OCI-LY1 (cell line): ENCODE results near the gene PTPRD.

ENCODE experiments used
- H2AFZ ChIP-seq: fragments of 200-600 bp; sonication (generic), shearing (Covaris generic); 2 replicates; pipeline ENCODE4 v1.6.0; 2014; ENCODE audit warnings: antibody characterized with exemption, mild to moderate bottlenecking, low read length
- H3F3A ChIP-seq: fragments of 200-600 bp; sonication (generic), shearing (Covaris generic); 2 replicates; pipeline ENCODE4 v1.6.0; 2014; ENCODE audit warnings: mild to moderate bottlenecking, antibody characterized with exemption, low read length, moderate library complexity; ENCODE audit not compliant: insufficient read depth
- H3K27ac ChIP-seq: fragments of 200-600 bp; sonication (generic); 2 replicates; pipeline ENCODE4 v1.5.1; 2014; ENCODE audit warnings: low read length, mixed run types, mild to moderate bottlenecking, low read depth; ENCODE audit not compliant: poor library complexity, severe bottlenecking
- H3K27me3 ChIP-seq: fragments of 200-600 bp; sonication (generic); 2 replicates; pipeline ENCODE4 v1.6.0; 2014; ENCODE audit warnings: antibody characterized with exemption, mild to moderate bottlenecking, low read length, moderate library complexity; ENCODE audit not compliant: insufficient read depth
- H3K36me3 ChIP-seq: fragments of 200-600 bp; sonication (generic); 2 replicates; pipeline ENCODE4 v1.6.1; 2014; ENCODE audit warnings: mild to moderate bottlenecking, antibody characterized with exemption, low read length, moderate library complexity, mixed read lengths; ENCODE audit not compliant: insufficient read depth
- H3K4me1 ChIP-seq: fragments of 200-600 bp; sonication (generic); 2 replicates; pipeline ENCODE4 v1.5.1; 2014; ENCODE audit warnings: mild to moderate bottlenecking, low read length, moderate library complexity; ENCODE audit not compliant: insufficient read depth, severe bottlenecking
- H3K4me2 ChIP-seq: fragments of 200-600 bp; sonication (generic), shearing (Covaris generic); 2 replicates; pipeline ENCODE4 v1.6.1; 2014; ENCODE audit warnings: low read length
- H3K4me3 ChIP-seq: fragments of 200-600 bp; sonication (generic); 2 replicates; pipeline ENCODE4 v1.5.1; 2014; ENCODE audit warnings: low read length, low read depth, mild to moderate bottlenecking, mixed read lengths; ENCODE audit not compliant: poor library complexity, severe bottlenecking
- H3K79me2 ChIP-seq: fragments of 200-600 bp; shearing (Covaris generic); 2 replicates; pipeline ENCODE4 v1.6.1; 2016; ENCODE audit warnings: mixed run types, low read length, mixed read lengths; ENCODE audit not compliant: insufficient read depth
- H3K9ac ChIP-seq: fragments of 200-600 bp; sonication (generic), shearing (Covaris generic); 2 replicates; pipeline ENCODE4 v1.6.1; 2014; ENCODE audit warnings: mild to moderate bottlenecking, low read length, mixed read lengths
- H3K9me2 ChIP-seq: fragments of 200-600 bp; sonication (generic), shearing (Covaris generic); 2 replicates; pipeline ENCODE4 v1.6.1; 2014; ENCODE audit warnings: low read depth, mild to moderate bottlenecking, low read length, mixed read lengths
- H3K9me3 ChIP-seq: fragments of 200-600 bp; shearing (Covaris generic); 2 replicates; pipeline ENCODE4 v1.6.1; 2014; ENCODE audit warnings: low read length, mixed read lengths
- H4K20me1 ChIP-seq: fragments of 200-600 bp; sonication (generic), shearing (Covaris generic); 2 replicates; pipeline ENCODE4 v1.6.0; 2016; ENCODE audit warnings: mild to moderate bottlenecking, low read length; ENCODE audit not compliant: insufficient read depth
- EZH2 ChIP-seq: fragments of 200-600 bp; sonication (generic), shearing (Covaris generic); IDR thresholded peaks from 2 replicates; pipeline ENCODE4 v1.8.0; 2017; ENCODE audit warnings: borderline replicate concordance, mixed run types, mild to moderate bottlenecking, antibody characterized with exemption, low read length, moderate library complexity, mixed read lengths
- TF ChIP-seq, protein P1 (sequence below): fragments of 200-600 bp; sonication (generic), shearing (Covaris generic); IDR thresholded peaks from 2 replicates; pipeline ENCODE4 v1.5.1; 2017; ENCODE audit warnings: mild to moderate bottlenecking, antibody characterized with exemption, low read length, moderate library complexity, mixed read lengths

Gene PTPRD

DNA sequence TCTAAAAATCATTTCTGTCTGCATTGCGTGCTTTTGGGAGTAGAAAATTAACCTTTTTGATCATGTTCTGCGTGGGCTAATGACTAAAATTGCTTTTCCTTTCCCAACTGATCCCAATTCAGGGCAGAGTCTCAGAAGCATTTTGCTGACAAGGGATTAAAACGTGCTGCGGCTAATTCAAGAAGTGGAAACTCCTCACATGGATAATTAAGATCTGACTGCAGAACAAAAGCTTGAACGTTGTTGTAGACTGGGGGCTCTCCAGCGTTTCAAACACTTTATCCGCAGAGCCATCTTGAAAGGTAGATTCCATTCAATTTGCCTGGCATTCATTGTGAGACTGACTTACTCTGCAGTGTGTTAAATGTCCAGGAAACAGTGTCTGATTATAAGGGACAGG, 2327.9 kb downstream of the PTPRD start:
- Histone ChIP-seq H3F3A (no peaks in the 10 kb centered on the region), H3K4me2 (no peak overlapping the region), H2AFZ (no peak overlapping the region), H3K27me3 (no peaks in the 10 kb centered on the region), H3K36me3 (no peaks in the 10 kb centered on the region), H3K9me3 (no peaks in the 10 kb centered on the region), H3K79me2 (no peaks in the 10 kb centered on the region), H3K4me1 (no peaks in the 10 kb centered on the region), H4K20me1 (no peaks in the 10 kb centered on the region), H3K9ac (no peak overlapping the region), H3K9me2 (no peaks in the 10 kb centered on the region), H3K4me3 (no peak overlapping the region), H3K27ac (no peak overlapping the region)
- TF ChIP-seq, protein P1, sequence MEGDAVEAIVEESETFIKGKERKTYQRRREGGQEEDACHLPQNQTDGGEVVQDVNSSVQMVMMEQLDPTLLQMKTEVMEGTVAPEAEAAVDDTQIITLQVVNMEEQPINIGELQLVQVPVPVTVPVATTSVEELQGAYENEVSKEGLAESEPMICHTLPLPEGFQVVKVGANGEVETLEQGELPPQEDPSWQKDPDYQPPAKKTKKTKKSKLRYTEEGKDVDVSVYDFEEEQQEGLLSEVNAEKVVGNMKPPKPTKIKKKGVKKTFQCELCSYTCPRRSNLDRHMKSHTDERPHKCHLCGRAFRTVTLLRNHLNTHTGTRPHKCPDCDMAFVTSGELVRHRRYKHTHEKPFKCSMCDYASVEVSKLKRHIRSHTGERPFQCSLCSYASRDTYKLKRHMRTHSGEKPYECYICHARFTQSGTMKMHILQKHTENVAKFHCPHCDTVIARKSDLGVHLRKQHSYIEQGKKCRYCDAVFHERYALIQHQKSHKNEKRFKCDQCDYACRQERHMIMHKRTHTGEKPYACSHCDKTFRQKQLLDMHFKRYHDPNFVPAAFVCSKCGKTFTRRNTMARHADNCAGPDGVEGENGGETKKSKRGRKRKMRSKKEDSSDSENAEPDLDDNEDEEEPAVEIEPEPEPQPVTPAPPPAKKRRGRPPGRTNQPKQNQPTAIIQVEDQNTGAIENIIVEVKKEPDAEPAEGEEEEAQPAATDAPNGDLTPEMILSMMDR: no peak
- TF ChIP-seq EZH2: no peak

DNA sequence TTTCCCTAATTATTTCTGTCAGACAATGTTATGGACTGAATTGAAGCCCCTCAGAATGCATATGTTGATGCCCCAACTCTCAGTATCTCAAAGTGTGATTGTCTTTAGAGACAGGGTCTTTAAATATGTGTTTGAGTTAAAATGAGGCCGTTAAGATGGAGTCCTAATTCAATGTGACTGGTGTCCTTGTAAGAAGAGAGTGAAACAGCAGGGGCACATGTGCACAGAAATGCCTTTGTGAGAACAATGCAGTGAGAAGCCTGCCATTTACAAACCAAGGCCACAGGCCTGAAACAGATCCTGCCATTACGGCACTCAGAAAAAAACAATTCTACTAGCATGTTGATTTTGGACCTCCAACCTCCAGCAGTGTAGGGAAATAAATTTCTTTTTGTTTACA, 2330.3 kb downstream of the PTPRD start:
- no peak overlapping the region for H3K27ac ChIP-seq
- H3K79me2 ChIP-seq: no peaks in the 10 kb centered on the region
- H3F3A ChIP-seq: no peaks in the 10 kb centered on the region
- H3K36me3 ChIP-seq: no peaks in the 10 kb centered on the region
- H2AFZ ChIP-seq: no peak overlapping the region
- H4K20me1 ChIP-seq: no peaks in the 10 kb centered on the region
- no peaks in the 10 kb centered on the region for H3K27me3 ChIP-seq
- no peak overlapping the region for H3K9ac ChIP-seq
- H3K4me2 ChIP-seq: no peak overlapping the region
- H3K9me3 ChIP-seq: no peaks in the 10 kb centered on the region
- H3K9me2 ChIP-seq: no peaks in the 10 kb centered on the region
- no peak overlapping the region for H3K4me3 ChIP-seq
- no peaks in the 10 kb centered on the region for H3K4me1 ChIP-seq
- TF ChIP-seq, protein P1: no peak
- TF ChIP-seq EZH2: no peak

DNA sequence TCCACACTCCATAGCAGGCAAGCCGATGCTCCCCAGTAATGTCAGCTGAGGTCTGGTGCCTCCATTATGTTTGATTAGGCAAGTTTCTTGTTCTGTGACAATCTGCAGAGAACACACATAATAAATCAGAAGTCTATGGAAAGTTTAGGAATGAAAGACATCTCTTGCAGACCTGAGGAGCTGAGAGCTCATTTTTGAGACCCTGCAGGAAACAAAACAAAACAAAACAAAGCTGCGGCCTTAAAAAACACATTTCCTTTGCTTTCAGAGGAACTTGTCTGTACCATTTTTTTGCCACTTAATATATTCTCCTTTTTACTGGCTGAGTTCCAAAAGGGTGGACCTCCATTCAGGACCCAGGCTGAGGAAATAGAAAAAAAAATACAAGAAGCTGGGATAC, 2332.0 kb downstream of the PTPRD start:
- no peaks in the 10 kb centered on the region for H3F3A ChIP-seq
- no peak overlapping the region for H3K4me2 ChIP-seq
- no peak overlapping the region for H3K4me3 ChIP-seq
- no peak overlapping the region for H3K27ac ChIP-seq
- H3K9me3 ChIP-seq: no peaks in the 10 kb centered on the region
- no peaks in the 10 kb centered on the region for H3K9me2 ChIP-seq
- H4K20me1 ChIP-seq: no peaks in the 10 kb centered on the region
- H3K4me1 ChIP-seq: no peaks in the 10 kb centered on the region
- H3K9ac ChIP-seq: no peak overlapping the region
- TF ChIP-seq, protein P1: no peak
- TF ChIP-seq EZH2: no peak
- H2AFZ ChIP-seq: no peak overlapping the region
- no peaks in the 10 kb centered on the region for H3K36me3 ChIP-seq
- H3K79me2 ChIP-seq: no peaks in the 10 kb centered on the region
- no peaks in the 10 kb centered on the region for H3K27me3 ChIP-seq
